Measurements from ENCODE around the gene REXO2. TPM values are rescaled to one million over a fixed set of nuclear protein-coding genes. Genes with fewer than 3 reads are reported as not detected.

The REXO2 gene
- total and polyA plus RNA-seq, 4 donors, result 25.9 to 51.7 (median 39.4) TPM

DNA sequence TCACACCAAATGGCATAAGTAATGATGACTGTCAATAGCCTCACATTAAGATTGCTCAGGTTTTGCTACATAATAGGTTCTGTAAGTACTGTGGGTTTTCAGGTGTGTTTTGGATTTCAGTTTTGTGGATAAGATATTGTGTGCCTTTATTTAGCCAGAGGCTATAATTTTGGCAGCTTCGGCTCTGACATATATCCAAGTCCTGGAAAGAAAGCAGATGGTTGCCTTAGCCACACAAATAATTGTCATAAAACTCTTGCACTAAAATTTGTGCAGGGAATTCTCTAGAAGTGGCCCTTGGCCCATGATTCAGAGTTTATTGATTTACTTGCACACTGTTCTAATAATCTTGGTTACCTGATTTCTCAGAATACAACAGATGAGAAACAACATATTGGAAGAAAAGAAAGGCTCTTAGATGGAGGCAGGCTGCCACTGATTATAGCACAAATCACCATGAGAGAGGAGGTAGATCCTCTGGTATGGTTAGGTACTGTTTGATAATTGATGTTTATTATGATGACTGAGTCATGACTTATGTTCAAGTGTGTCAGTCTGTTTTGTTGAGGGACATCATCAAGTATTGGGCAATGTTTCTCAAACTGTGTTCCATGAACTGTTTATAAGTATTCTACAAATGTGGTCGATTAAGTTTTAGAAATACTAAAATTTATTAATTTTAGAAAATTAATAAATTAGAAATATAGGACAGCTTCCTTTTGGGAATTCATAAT, 9.6 kb downstream of the REXO2 start:
- no peak overlapping the region for H3K9ac ChIP-seq (ENCODE audit: low read depth in 1 of 2, low read length in 2 of 2)
- peak overlapping the region; percentile 44 to 57 for H3K27ac ChIP-seq (ENCODE audit: low read depth in 1 of 2, low read length in 2 of 2)
- H3K27me3 ChIP-seq (ENCODE audit: control insufficient read depth in 4 of 4, insufficient read depth in 4 of 4, low read length in 3 of 4), result no peaks in the 10 kb centered on the region
- peaks cover 0 to 3% (median 0%) of the 10 kb centered on the region in 4 donors for H3K4me1 ChIP-seq (ENCODE audit: control insufficient read depth in 4 of 4, insufficient read depth in 4 of 4, low read length in 3 of 4)
- TF ChIP-seq FOXA2 (IDR thresholded peaks at IDR 0.05) (no peak), RXRA (IDR thresholded peaks at IDR 0.05) (peak in 1 of 2 donors; percentile 7), RAD21 (IDR thresholded peaks at IDR 0.05) (no peak), HNF4A (conservative IDR thresholded peaks at IDR 0.05) (peak; percentile 34 to 41), JUND (IDR thresholded peaks at IDR 0.05) (no peak), FOXA1 (IDR thresholded peaks at IDR 0.05) (no peak)
- TF ChIP-seq, protein P1, sequence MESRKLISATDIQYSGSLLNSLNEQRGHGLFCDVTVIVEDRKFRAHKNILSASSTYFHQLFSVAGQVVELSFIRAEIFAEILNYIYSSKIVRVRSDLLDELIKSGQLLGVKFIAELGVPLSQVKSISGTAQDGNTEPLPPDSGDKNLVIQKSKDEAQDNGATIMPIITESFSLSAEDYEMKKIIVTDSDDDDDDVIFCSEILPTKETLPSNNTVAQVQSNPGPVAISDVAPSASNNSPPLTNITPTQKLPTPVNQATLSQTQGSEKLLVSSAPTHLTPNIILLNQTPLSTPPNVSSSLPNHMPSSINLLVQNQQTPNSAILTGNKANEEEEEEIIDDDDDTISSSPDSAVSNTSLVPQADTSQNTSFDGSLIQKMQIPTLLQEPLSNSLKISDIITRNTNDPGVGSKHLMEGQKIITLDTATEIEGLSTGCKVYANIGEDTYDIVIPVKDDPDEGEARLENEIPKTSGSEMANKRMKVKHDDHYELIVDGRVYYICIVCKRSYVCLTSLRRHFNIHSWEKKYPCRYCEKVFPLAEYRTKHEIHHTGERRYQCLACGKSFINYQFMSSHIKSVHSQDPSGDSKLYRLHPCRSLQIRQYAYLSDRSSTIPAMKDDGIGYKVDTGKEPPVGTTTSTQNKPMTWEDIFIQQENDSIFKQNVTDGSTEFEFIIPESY (IDR thresholded peaks at IDR 0.05), result peak; percentile 15
- TF ChIP-seq, protein P2, sequence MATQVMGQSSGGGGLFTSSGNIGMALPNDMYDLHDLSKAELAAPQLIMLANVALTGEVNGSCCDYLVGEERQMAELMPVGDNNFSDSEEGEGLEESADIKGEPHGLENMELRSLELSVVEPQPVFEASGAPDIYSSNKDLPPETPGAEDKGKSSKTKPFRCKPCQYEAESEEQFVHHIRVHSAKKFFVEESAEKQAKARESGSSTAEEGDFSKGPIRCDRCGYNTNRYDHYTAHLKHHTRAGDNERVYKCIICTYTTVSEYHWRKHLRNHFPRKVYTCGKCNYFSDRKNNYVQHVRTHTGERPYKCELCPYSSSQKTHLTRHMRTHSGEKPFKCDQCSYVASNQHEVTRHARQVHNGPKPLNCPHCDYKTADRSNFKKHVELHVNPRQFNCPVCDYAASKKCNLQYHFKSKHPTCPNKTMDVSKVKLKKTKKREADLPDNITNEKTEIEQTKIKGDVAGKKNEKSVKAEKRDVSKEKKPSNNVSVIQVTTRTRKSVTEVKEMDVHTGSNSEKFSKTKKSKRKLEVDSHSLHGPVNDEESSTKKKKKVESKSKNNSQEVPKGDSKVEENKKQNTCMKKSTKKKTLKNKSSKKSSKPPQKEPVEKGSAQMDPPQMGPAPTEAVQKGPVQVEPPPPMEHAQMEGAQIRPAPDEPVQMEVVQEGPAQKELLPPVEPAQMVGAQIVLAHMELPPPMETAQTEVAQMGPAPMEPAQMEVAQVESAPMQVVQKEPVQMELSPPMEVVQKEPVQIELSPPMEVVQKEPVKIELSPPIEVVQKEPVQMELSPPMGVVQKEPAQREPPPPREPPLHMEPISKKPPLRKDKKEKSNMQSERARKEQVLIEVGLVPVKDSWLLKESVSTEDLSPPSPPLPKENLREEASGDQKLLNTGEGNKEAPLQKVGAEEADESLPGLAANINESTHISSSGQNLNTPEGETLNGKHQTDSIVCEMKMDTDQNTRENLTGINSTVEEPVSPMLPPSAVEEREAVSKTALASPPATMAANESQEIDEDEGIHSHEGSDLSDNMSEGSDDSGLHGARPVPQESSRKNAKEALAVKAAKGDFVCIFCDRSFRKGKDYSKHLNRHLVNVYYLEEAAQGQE (IDR thresholded peaks at IDR 0.05), result no peak
- H3K36me3 ChIP-seq (ENCODE audit: control insufficient read depth in 4 of 4, insufficient read depth in 3 of 4, low read depth in 1 of 4, low read length in 3 of 4), result peaks cover 3 to 26% (median 21%) of the 10 kb centered on the region in 4 donors
- H3K4me3 ChIP-seq (ENCODE audit: low read depth in 1 of 3, low read length in 3 of 3), result no peak overlapping the region
- no peak for DNase-seq (ENCODE audit: low spot score)
- H3K9me3 ChIP-seq (ENCODE audit: control insufficient read depth in 4 of 4, low read length in 3 of 4), result no peaks in the 10 kb centered on the region
- 69% methylated on average over 2 of the region's 2 CpGs for WGBS

DNA sequence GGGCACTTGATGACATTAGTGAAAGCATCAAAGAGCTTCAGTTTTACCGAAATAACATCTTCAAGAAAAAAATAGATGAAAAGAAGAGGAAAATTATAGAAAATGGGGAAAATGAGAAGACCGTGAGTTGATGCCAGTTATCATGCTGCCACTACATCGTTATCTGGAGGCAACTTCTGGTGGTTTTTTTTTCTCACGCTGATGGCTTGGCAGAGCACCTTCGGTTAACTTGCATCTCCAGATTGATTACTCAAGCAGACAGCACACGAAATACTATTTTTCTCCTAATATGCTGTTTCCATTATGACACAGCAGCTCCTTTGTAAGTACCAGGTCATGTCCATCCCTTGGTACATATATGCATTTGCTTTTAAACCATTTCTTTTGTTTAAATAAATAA, 10.6 kb downstream of the REXO2 start:
- Histone ChIP-seq H3K4me3 (ENCODE audit: low read depth in 1 of 3, low read length in 3 of 3) (no peak overlapping the region), H3K9ac (ENCODE audit: low read depth in 1 of 2, low read length in 2 of 2) (no peak overlapping the region), H3K36me3 (ENCODE audit: control insufficient read depth in 4 of 4, insufficient read depth in 3 of 4, low read depth in 1 of 4, low read length in 3 of 4) (peaks cover 2 to 24% (median 18%) of the 10 kb centered on the region in 4 donors), H3K27ac (ENCODE audit: low read depth in 1 of 2, low read length in 2 of 2) (no peak overlapping the region), H3K9me3 (ENCODE audit: control insufficient read depth in 4 of 4, low read length in 3 of 4) (no peaks in the 10 kb centered on the region), H3K27me3 (ENCODE audit: control insufficient read depth in 4 of 4, insufficient read depth in 4 of 4, low read length in 3 of 4) (no peaks in the 10 kb centered on the region), H3K4me1 (ENCODE audit: control insufficient read depth in 4 of 4, insufficient read depth in 4 of 4, low read length in 3 of 4) (peaks cover 0 to 3% (median 0%) of the 10 kb centered on the region in 4 donors)
- TF ChIP-seq, protein P3, sequence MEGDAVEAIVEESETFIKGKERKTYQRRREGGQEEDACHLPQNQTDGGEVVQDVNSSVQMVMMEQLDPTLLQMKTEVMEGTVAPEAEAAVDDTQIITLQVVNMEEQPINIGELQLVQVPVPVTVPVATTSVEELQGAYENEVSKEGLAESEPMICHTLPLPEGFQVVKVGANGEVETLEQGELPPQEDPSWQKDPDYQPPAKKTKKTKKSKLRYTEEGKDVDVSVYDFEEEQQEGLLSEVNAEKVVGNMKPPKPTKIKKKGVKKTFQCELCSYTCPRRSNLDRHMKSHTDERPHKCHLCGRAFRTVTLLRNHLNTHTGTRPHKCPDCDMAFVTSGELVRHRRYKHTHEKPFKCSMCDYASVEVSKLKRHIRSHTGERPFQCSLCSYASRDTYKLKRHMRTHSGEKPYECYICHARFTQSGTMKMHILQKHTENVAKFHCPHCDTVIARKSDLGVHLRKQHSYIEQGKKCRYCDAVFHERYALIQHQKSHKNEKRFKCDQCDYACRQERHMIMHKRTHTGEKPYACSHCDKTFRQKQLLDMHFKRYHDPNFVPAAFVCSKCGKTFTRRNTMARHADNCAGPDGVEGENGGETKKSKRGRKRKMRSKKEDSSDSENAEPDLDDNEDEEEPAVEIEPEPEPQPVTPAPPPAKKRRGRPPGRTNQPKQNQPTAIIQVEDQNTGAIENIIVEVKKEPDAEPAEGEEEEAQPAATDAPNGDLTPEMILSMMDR (IDR thresholded peaks at IDR 0.05; ENCODE audit: low read depth, low read length, missing input control), result no peak
- TF ChIP-seq HNF4G (IDR thresholded peaks at IDR 0.05), result no peak
- no peak for TF ChIP-seq FOXA2 (IDR thresholded peaks at IDR 0.05)
- TF ChIP-seq, protein P2 (IDR thresholded peaks at IDR 0.05), result no peak
- no peak for TF ChIP-seq TAF1 (conservative IDR thresholded peaks at IDR 0.05)
- no peak for TF ChIP-seq YY1 (IDR thresholded peaks at IDR 0.05)
- TF ChIP-seq HNF4A (conservative IDR thresholded peaks at IDR 0.05), result no peak
- TF ChIP-seq NR2F2 (IDR thresholded peaks at IDR 0.05), result no peak
- TF ChIP-seq EGR1 (IDR thresholded peaks at IDR 0.05; ENCODE audit: low read depth in 2 of 2), result no peak
- TF ChIP-seq JUND (IDR thresholded peaks at IDR 0.05), result no peak
- TF ChIP-seq, protein P1 (IDR thresholded peaks at IDR 0.05), result no peak
- TF ChIP-seq, protein P4, sequence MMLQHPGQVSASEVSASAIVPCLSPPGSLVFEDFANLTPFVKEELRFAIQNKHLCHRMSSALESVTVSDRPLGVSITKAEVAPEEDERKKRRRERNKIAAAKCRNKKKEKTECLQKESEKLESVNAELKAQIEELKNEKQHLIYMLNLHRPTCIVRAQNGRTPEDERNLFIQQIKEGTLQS (IDR thresholded peaks at IDR 0.05), result no peak
- no peak for TF ChIP-seq GABPA (IDR thresholded peaks at IDR 0.05 in 1 of 2, conservative IDR thresholded peaks at IDR 0.05 in 1 of 2)
- no peak for TF ChIP-seq RAD21 (IDR thresholded peaks at IDR 0.05)
- DNase-seq (ENCODE audit: low spot score), result no peak
- WGBS, result 94% methylated on average over 6 of the region's 6 CpGs
